Sciatic nerve (tissue), 2 donors: ENCODE results near the gene PPP2R3A. TPM values are rescaled to one million over a fixed set of nuclear protein-coding genes. Genes with fewer than 3 reads are reported as not detected.
"Not testable (repeated sequence)": the region's sequence is repeated elsewhere in the genome, so short reads cannot be mapped to it uniquely, and the experiment has no call there.

Experiments
- ATAC-seq: fragments of 200-7000 bp; cut with Tn5 transposase; one replicate; pipeline ENCODE4 v1.9.1; 2020; ENCODE audit warnings: mild to moderate bottlenecking, moderate library complexity
- DNase-seq: peaks from one replicate; pipeline ENCODE4 v3.0.0-alpha.2; 2020; ENCODE audit warnings: low spot score
- intact Hi-C: fragments of 100-400 bp; cut with DNase I; formaldehyde crosslinking; loops from one replicate; pipeline ENCODE4 v1.14.2; 2022
- total RNA-seq: library from RNA; stranded (reverse); fragmentation: NEBNext Ultra II Directional; extraction: Animal tissue kit (Norgen Biotek cat#: 25700); gene quantifications from one replicate; pipeline ENCODE4 v1.2.1, GENCODE V29; 2021
- donor health status: DM: no; HTN: no; CAD: no.
- donor health status: DM: no; HTN: no; CAD: no.

PPP2R3A gene
- total RNA-seq, 1 donor from 2014 or later, result 15.2 TPM

GRCh38 chr3:136070953-136071949 lies 105.7 kb downstream of the PPP2R3A start:
- intact Hi-C loops, result no loop called here
- DNase-seq (no peak), ATAC-seq (peak; percentile 85)

- intact Hi-C loops, result loop anchor here (5.0 kb wide), 2 partner anchors 678 to 938 kb away; partner anchors contain the start of gene STAG1
- DNase-seq (no peak), ATAC-seq (no peak)
These were observed 109.1 kb downstream of the PPP2R3A start for GRCh38 chr3:136074546-136075170.

- peak; percentile 83 for DNase-seq
- intact Hi-C loops, result loop anchor here (5.0 kb wide), 2 partner anchors 677 to 937 kb away; partner anchors contain the start of gene STAG1
- ATAC-seq, result peak; percentile 79
These were observed 109.8 kb downstream of the PPP2R3A start for GRCh38 chr3:136075218-136075808.

GRCh38 chr3:136075811-136076210 lies 110.3 kb downstream of the PPP2R3A start:
- peak; percentile 53 for ATAC-seq

GRCh38 chr3:136078421-136079364 lies 113.2 kb downstream of the PPP2R3A start:
- intact Hi-C loops, result loop anchor here (5.0 kb wide), 2 partner anchors 674 to 934 kb away; partner anchors contain the start of gene STAG1
- ATAC-seq (peak; percentile 56), DNase-seq (no peak)

More at GRCh38 chr3:136075811-136076210, 110.3 kb downstream of the PPP2R3A start:
- intact Hi-C loops, result loop anchor here (5.0 kb wide), 2 partner anchors 676 to 936 kb away; partner anchors contain the start of gene STAG1
- no peak for DNase-seq

GRCh38 chr3:136083641-136084382 lies 118.3 kb downstream of the PPP2R3A start:
- intact Hi-C loops, DNase-seq, ATAC-seq: not testable (repeated sequence)

- intact Hi-C loops, result not testable (repeated sequence)
These were observed 119.5 kb downstream of the PPP2R3A start for GRCh38 chr3:136085067-136085466.

GRCh38 chr3:136093771-136094170 lies 128.2 kb downstream of the PPP2R3A start:
- no peak for ATAC-seq
- DNase-seq, result no peak
- intact Hi-C loops, result no loop called here

More at GRCh38 chr3:136085067-136085466, 119.5 kb downstream of the PPP2R3A start:
- not testable (repeated sequence) for DNase-seq, ATAC-seq

- intact Hi-C loops, result no loop called here
- no peak for DNase-seq
- no peak for ATAC-seq
These were observed 139.5 kb downstream of the PPP2R3A start for GRCh38 chr3:136105044-136105443.

- ATAC-seq, result no peak
- DNase-seq, result no peak
- intact Hi-C loops, result no loop called here
These were observed 140.6 kb downstream of the PPP2R3A start for GRCh38 chr3:136106101-136106500.

GRCh38 chr3:136109499-136109898 lies 144.0 kb downstream of the PPP2R3A start:
- intact Hi-C loops, result no loop called here
- DNase-seq (no peak), ATAC-seq (no peak)

GRCh38 chr3:136110481-136110880 lies 145.0 kb downstream of the PPP2R3A start:
- DNase-seq (no peak), ATAC-seq (no peak)
- intact Hi-C loops, result no loop called here

GRCh38 chr3:136114421-136114820 lies 148.9 kb downstream of the PPP2R3A start:
- intact Hi-C loops, result no loop called here
- no peak for ATAC-seq
- no peak for DNase-seq

- ATAC-seq, DNase-seq, intact Hi-C loops: not testable (repeated sequence)
These were observed 153.8 kb downstream of the PPP2R3A start for GRCh38 chr3:136119332-136119731.

- DNase-seq, intact Hi-C loops, ATAC-seq: not testable (repeated sequence)
These were observed 154.3 kb downstream of the PPP2R3A start for GRCh38 chr3:136119783-136120182.

GRCh38 chr3:136120373-136121348 lies 155.1 kb downstream of the PPP2R3A start:
- ATAC-seq (no peak), DNase-seq (no peak)
- intact Hi-C loops, result no loop called here
